GM18868 (cell line): ENCODE results near the gene NELL1.
"Not testable (repeated sequence)": the region's sequence is repeated elsewhere in the genome, so short reads cannot be mapped to it uniquely, and the experiment has no call there.

Source experiments
- ATAC-seq: cut with Tn5 transposase; IDR thresholded peaks from one replicate; pipeline ENCODE4 v1.9.1; 2021; ENCODE audit warnings: mild to moderate bottlenecking, moderate library complexity; ENCODE audit not compliant: unreplicated experiment

Gene NELL1

DNA sequence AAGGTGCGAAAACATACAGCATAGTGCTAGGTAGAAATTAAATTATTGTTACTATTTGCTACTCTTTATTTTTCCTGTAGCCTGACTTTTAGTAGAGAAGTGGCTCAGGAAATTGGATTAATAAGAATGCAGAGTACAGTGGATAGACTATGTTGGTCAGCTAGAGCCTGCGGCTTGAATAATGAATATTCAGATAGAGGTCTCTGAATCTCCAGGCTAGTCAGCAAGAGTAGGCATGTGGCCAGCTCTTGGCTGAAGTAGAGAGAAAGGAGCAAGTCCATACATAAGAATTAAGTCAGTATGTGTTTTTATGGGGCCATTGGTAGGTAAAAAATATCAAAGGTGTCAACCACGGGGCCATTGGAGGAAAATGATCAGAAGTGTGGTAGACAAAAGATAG is 413.5 kb downstream of the NELL1 start:
- ATAC-seq: no peak

DNA sequence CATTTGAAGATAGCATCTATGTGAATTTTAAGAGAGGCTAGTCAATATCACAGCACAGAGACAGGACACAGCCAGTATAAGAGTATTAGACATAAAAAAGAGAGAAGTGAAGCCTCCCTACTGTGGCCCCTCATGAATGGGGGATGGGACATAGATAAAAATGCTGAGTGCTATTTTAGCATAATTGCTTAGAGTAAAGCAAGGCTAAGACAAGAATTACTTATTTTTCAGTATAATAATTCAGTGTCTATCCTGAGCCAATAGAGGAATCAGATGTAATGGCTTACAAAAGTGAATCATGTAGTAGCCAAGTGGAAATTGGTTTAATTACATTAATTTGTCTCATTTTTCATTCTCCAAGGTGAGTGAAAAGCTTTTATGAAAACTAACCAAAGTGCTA is 419.5 kb downstream of the NELL1 start:
- no peak for ATAC-seq

- ATAC-seq: no peak
Observed at GRCh38 chr11:21104641-21105040, 435.3 kb downstream of the NELL1 start.

DNA sequence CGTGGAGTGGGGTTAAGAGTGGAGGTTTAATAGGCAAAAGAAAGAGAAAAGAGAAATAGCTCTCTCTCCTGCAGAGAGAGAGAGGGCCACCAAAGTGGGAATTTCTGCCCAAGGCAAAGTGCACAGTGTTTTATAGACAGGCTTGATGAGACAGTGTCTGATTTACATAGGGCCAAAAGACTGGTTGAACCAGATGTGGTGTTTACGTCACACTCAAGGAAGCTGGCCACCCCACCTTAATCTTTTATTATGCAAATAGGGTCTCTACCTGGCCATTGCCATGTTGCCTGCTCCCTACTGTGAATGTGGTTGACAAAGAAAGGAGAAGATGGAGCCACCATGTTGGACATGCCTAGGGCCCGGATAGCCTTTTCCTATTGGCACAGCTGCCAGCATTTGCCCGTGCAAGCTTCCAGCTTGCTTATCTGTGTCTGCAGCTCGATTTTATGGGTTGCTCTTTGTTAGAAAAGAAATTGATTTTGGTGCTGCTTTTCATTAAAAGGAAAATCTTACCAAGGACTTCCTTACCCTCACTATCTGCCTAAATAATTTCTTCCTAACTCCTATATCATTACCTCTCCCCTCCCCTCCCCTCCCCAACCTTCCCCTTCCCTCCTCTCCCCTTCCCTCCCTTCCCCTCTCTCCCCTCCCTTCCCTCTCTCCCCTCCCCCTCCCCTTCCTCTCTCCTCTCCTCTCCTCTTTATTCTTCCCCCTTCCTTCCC is 436.0 kb downstream of the NELL1 start:
- ATAC-seq: no peak

- no peak for ATAC-seq
Observed at GRCh38 chr11:21109341-21109740, 440.0 kb downstream of the NELL1 start.

GRCh38 chr11:21110415-21110814 is 441.0 kb downstream of the NELL1 start:
- ATAC-seq: no peak

DNA sequence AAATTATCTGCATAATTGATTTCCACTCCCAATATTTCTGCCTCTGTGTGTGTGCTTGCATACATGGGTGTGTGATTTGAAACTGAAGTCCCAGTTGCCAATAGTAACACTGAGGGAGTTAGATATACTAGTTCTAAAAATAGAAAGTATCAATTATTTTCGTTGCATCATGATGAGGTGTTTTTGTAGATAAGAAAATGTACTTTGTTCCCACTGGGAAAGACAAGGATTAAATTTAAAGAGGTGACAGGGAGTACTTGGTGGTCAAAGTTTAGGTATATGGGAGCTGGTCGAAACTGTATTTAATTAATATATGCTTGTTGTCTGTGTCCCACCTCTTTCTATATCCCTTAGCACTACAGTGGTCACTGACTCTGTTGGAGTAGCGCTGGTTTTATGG is 444.5 kb downstream of the NELL1 start:
- no peak for ATAC-seq

DNA sequence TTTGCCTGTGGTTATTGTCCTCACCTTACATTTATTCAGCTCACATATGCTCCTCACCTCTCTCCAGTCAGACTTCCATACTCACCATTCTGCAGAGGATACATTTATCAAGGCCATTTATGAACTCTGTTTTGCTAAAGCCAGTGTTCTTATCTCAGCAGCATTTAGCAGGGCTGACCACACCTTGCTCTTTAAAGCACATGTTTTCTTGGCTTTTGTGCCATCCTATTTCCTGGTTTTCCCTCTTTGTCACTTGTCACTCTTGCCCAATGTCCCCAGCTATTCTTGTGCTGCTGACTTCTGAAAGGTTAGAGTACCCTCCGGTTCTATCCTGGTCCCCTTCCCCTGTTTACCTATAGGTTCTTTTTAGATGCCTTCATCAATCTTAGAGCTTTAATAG is 446.6 kb downstream of the NELL1 start:
- ATAC-seq: no peak

GRCh38 chr11:21119411-21119810 is 450.0 kb downstream of the NELL1 start:
- ATAC-seq: no peak

GRCh38 chr11:21121991-21122390 is 452.6 kb downstream of the NELL1 start:
- ATAC-seq: no peak

DNA sequence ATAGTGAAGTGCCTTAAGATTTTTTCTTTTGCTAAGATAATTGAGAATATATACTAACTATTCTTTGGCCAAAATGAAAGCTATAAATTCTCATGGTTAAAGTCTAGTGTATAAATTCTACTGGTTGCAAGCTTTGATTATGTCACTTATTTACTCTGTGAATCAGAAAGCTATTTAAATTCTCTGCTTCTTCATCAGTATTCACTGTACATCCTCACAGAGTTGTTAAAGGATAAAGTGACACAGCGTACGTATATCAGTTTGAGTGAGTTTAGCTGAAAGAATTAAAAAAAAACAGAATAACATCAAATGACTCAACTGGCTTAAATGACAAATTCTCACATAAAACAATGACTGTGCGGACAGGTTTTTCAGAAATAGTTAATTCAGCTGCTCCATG is 453.1 kb downstream of the NELL1 start:
- ATAC-seq: no peak

DNA sequence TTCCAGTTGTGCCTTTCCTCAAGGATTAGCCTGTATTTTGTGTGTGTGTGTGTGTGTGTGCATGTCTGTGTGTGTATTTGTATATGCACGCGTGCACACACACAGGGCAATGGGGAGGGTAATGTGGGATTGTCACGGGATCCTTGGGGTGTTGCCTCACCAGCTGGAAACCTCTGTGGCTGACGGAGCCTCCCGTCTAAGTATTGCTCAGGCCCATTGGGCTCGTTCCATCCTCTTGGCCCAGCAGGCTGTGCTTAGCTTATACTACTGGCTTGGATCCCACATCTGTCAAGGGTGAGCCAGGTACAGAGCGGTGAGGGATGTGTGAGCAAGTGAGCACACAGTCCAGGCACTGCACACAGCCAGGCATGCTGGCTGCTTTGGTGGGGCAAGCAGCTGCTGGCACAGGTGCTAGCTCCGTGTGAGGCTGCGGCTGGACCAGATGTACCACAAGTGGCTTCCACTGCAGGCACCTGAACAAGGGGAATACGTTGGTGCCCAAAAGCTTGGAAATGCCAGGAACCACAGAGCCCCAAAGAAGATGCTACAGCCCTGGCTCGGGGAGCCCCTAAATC is 462.8 kb downstream of the NELL1 start:
- no peak for ATAC-seq

DNA sequence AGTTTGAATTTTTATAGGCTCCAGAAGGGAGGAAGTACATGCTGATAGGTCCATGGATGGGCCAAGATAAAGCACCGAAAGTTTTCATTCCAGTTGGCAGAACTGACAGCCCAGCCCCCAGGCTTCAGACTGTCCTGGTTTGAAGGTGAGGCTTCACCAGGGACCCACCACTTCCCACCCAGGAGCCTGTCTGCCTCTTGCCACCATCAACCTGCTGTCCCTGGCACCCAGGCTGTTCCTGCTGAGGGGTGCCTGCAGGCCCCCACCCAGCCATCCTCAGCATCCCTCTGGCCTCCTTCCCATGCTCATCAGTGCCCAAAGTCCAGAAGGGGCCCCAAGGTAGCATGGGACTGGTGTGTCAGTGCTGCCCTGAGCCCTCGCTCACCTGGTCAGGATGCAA is 463.9 kb downstream of the NELL1 start:
- ATAC-seq: no peak

DNA sequence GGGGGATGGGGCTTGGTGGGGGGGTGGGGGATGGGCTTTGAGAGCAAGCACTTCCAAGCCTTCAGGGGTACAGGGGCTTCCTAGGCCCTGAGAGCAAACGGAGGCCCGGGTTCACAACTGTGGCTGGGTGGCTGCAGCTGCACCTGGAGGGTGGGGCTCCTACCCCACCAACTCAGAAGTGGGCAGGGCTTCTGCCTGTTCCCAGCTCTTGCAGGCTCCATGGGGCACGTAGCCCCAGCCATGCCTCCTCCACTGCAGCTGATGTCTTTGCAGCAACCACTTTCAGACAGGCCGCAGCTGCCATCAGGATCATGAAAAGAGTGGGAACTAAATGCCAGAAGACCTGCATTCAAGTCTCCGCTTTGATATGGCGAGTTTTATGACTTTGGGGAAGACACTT is 464.3 kb downstream of the NELL1 start:
- ATAC-seq: no peak

- no peak for ATAC-seq
Observed at GRCh38 chr11:21137803-21138202, 468.4 kb downstream of the NELL1 start.

DNA sequence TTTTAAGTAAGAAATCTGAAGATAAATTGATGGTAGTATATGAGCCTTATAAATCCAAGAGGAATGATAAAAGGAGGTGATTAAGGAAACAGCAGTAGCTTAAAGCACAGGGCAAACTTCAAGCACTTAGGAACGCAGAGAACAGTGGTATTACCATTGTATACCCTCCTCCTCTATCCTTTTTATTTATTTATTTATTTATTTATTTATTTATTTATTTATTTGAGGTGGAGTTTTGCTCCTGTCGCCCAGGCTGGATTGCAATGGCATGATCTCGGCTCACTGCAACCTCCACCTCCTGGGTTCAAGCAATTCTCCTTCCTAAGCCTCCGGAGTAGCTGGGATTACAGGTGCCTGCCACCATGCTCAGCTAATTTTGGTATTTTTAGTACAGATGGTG is 472.2 kb downstream of the NELL1 start:
- not testable (repeated sequence) for ATAC-seq

DNA sequence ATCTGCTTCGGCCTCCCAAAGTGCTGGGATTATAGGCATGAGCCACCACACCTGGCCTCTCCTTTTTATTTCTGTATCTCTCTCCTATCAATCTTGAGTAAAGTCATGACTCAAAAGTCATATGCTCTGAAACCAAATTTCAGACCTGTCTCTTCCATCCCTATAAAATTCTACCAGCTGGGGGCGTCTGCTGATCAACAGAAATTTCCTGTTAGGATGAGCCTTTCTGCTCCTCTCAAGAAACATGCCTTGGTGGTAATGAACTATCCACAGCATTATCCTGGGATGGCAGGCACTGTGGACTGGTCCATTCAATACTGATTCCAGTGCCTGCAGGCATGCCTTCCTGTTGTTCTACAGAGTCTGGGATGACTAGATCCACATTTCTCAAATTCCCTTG is 472.6 kb downstream of the NELL1 start:
- ATAC-seq: no peak

GRCh38 chr11:21144531-21144930 is 475.1 kb downstream of the NELL1 start:
- no peak for ATAC-seq

GRCh38 chr11:21148376-21148775 is 479.0 kb downstream of the NELL1 start:
- no peak for ATAC-seq

GRCh38 chr11:21160140-21160539 is 490.8 kb downstream of the NELL1 start:
- no peak for ATAC-seq

DNA sequence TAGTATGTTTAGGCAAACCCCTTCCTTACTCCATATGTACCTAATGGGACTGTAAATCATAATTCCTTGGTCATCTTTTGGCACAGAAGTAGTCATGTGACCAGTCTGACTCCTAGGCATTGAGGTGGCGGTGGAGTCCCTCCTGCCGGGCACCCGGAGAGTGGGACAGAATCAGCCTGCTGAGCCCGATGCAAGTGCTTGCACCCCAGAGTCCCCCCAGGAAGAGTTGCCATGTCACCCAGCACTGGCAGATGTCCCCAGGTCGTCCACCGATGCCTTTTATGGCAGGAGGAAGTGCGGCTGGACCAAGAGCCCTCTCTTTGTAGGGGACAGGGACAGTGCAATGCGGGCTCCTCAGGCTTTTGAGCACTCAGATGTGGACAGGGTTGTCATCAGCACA is 500.3 kb downstream of the NELL1 start:
- ATAC-seq: no peak

- no peak for ATAC-seq
Observed at GRCh38 chr11:21173476-21173875, 504.1 kb downstream of the NELL1 start.

- ATAC-seq: no peak
Observed at GRCh38 chr11:21174781-21175180, 505.4 kb downstream of the NELL1 start.
